Mesodermal cell (in vitro differentiated cells): ENCODE results near the gene OR2H2.

Experiments
- H3K27ac ChIP-seq: 2 replicates; pipeline ENCODE4 v1.7.0; 2013; ENCODE audit warnings: mild to moderate bottlenecking, low read depth, low read length, moderate library complexity; ENCODE audit not compliant: severe bottlenecking
- H3K36me3 ChIP-seq: 2 replicates; pipeline ENCODE4 v1.7.1; 2013; ENCODE audit warnings: mild to moderate bottlenecking, low read length, moderate library complexity; ENCODE audit not compliant: control insufficient read depth, insufficient read depth
- H3K4me1 ChIP-seq: one replicate; pipeline ENCODE4 v1.7.1; 2013; ENCODE audit warnings: mild to moderate bottlenecking, low read length; ENCODE audit not compliant: insufficient read depth, control insufficient read depth, poor library complexity, severe bottlenecking
- H3K4me3 ChIP-seq: 2 replicates; pipeline ENCODE4 v1.7.0; 2013; ENCODE audit warnings: low read length, control low read depth, mild to moderate bottlenecking; ENCODE audit not compliant: insufficient read depth, poor library complexity, severe bottlenecking; ENCODE audit errors: extremely low read depth
- H3K9me3 ChIP-seq: 2 replicates; pipeline ENCODE4 v1.7.1; 2013; ENCODE audit warnings: mild to moderate bottlenecking, low read length, moderate library complexity; ENCODE audit not compliant: control insufficient read depth
- WGBS, 2 experiments: methylation state at CpG; one replicate each; pipeline ENCODE4 v1.1.5; 2013; ENCODE audit warnings: missing lambda C conversion rate in 2 of 2; ENCODE audit not compliant: insufficient coverage in 2 of 2; 5-methylcytosine and 5-hydroxymethylcytosine counted together

Gene OR2H2

GRCh38 chr6:29617782-29618554 is 33.0 kb downstream of the OR2H2 start:
- Histone ChIP-seq H3K36me3 (peaks cover 96% of the 10 kb centered on the region), H3K4me3 (no peak overlapping the region), H3K4me1 (peaks cover 5% of the 10 kb centered on the region), H3K27ac (no peak overlapping the region), H3K9me3 (no peaks in the 10 kb centered on the region)
- WGBS, 2 experiments: 100% methylated on average over 1 of the region's 8 CpGs; no CpG with 5 or more reads in 1 of the 2 experiments

GRCh38 chr6:29619578-29620160 is 34.7 kb downstream of the OR2H2 start:
- no peak overlapping the region for H3K27ac ChIP-seq
- H3K4me3 ChIP-seq: no peak overlapping the region
- no peaks in the 10 kb centered on the region for H3K9me3 ChIP-seq
- peaks cover 91% of the 10 kb centered on the region for H3K36me3 ChIP-seq
- 90 to 91% methylated on average over 1 of the region's 1 CpG for WGBS, 2 experiments
- H3K4me1 ChIP-seq: peaks cover 20% of the 10 kb centered on the region

DNA sequence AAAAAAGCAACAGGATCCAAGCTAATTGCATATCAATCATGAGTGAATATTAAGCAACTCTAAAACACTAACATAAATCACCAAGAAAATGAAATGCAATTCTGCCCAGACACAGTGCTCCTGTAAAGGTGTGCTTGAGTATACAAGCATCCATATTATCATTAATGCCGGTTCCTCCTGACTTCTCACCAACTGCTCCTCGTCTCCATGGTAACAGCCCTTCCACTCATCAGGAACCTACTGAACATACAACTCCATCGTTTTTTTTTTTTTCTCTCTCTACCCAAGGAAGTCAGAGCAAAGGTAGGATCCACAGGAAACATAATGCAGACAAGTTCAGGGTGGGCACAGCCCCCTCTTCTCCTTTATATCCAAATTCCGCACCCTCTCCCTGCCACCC is 35.7 kb downstream of the OR2H2 start:
- peaks cover 82% of the 10 kb centered on the region for H3K36me3 ChIP-seq
- 75 to 88% methylated on average over 3 to 4 of the region's 4 CpGs for WGBS, 2 experiments

DNA sequence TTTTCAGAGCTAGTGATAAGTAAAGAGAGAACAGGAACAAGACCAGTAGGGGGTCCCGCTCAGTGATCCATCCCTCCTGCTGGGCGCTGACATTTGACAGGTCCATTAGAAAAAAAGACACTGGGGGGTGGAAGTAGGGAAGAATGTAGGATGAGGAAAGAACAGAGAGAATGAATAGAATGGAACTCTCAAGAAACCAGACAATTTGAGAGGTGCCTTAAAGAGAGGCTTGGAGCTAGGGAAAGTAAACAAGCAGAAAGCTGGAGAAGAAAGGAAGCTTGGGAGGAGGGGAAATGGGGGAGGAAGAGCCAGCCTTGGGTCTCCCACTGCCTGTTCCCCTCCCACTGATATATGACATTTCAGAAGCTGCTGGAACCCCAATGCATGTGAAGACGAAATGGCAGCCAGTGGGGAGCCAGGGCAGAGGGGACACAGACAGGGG is 39.6 kb downstream of the OR2H2 start:
- Histone ChIP-seq H3K36me3 (peaks cover 46% of the 10 kb centered on the region), H3K27ac (no peak overlapping the region), H3K4me3 (no peak overlapping the region), H3K4me1 (peaks cover 53% of the 10 kb centered on the region), H3K9me3 (no peaks in the 10 kb centered on the region)
- 0 to 3% methylated on average over 3 of the region's 3 CpGs for WGBS, 2 experiments

More for the DNA sequence above, 35.7 kb downstream of the OR2H2 start:
- Histone ChIP-seq H3K27ac (no peak overlapping the region), H3K4me3 (no peak overlapping the region), H3K9me3 (no peaks in the 10 kb centered on the region), H3K4me1 (peaks cover 29% of the 10 kb centered on the region)

- Histone ChIP-seq H3K4me1 (peaks cover 60% of the 10 kb centered on the region), H3K9me3 (no peaks in the 10 kb centered on the region), H3K36me3 (peaks cover 40% of the 10 kb centered on the region), H3K4me3 (peak overlapping the region; percentile 8), H3K27ac (peak overlapping the region; percentile 29)
- WGBS, 2 experiments: 9 to 14% methylated on average over 7 of the region's 7 CpGs
Measured at GRCh38 chr6:29625337-29625930, 40.5 kb downstream of the OR2H2 start.

GRCh38 chr6:29626948-29627754 is 42.2 kb downstream of the OR2H2 start:
- peaks cover 30% of the 10 kb centered on the region for H3K36me3 ChIP-seq
- H3K9me3 ChIP-seq: no peaks in the 10 kb centered on the region
- peak overlapping the region; percentile 57 for H3K27ac ChIP-seq
- peak overlapping the region; percentile 77 for H3K4me3 ChIP-seq
- H3K4me1 ChIP-seq: peaks cover 75% of the 10 kb centered on the region
- 1 to 4% methylated on average over 7 to 18 of the region's 31 CpGs for WGBS, 2 experiments

GRCh38 chr6:29627755-29628418 is 43.0 kb downstream of the OR2H2 start:
- WGBS, 2 experiments: 1% methylated on average over 17 to 20 of the region's 51 CpGs
- Histone ChIP-seq H3K4me3 (peak overlapping the region; percentile 77), H3K4me1 (peaks cover 71% of the 10 kb centered on the region), H3K36me3 (peaks cover 22% of the 10 kb centered on the region), H3K9me3 (no peaks in the 10 kb centered on the region), H3K27ac (peak overlapping the region; percentile 79)

- WGBS, 2 experiments: 0% methylated on average over 20 to 29 of the region's 32 CpGs
- Histone ChIP-seq H3K36me3 (peaks cover 15% of the 10 kb centered on the region), H3K27ac (peak overlapping the region; percentile 79), H3K4me1 (peaks cover 63% of the 10 kb centered on the region), H3K9me3 (no peaks in the 10 kb centered on the region), H3K4me3 (peak overlapping the region; percentile 52)
Measured at GRCh38 chr6:29628419-29629281, 43.7 kb downstream of the OR2H2 start.

DNA sequence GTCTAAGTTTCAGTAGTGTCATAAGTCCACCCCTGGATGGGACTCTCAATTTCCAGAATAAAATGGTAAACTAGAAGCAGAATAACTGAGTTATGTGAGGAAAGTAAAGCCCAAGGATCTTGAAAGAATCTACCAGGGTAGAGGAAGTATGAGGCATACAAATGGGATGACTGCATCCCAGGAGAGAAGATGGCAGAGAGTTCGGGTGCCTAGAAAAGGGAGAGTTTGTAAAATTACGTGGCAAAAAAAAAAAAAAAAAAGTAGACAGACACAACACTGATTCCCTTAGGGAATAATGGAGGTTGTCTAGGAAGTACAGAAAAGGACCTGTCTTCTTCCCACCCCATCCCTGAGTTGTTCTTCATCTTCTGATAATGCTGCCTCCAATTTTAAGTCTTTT is 44.6 kb downstream of the OR2H2 start:
- Histone ChIP-seq H3K4me1 (peaks cover 56% of the 10 kb centered on the region), H3K9me3 (no peaks in the 10 kb centered on the region), H3K36me3 (peaks cover 10% of the 10 kb centered on the region), H3K4me3 (no peak overlapping the region), H3K27ac (no peak overlapping the region)
- no CpG with 5 or more reads among the region's 2 CpGs for WGBS, 2 experiments
